HG02884 (cell line): Measurements from ENCODE around the gene DCHS2.

Source experiments
- ATAC-seq: cut with Tn5 transposase; IDR thresholded peaks from one replicate; pipeline ENCODE4 v1.9.1; 2021; ENCODE audit warnings: mild to moderate bottlenecking, moderate library complexity; ENCODE audit not compliant: unreplicated experiment

DCHS2 gene

GRCh38 chr4:154329268-154329868 is 162.2 kb downstream of the DCHS2 start:
- ATAC-seq: no peak

GRCh38 chr4:154328030-154328429 is 163.6 kb downstream of the DCHS2 start:
- no peak for ATAC-seq

- ATAC-seq: no peak
Measured at GRCh38 chr4:154320521-154320920, 171.1 kb downstream of the DCHS2 start.

- ATAC-seq: no peak
Measured at GRCh38 chr4:154319736-154320135, 171.9 kb downstream of the DCHS2 start.

GRCh38 chr4:154317201-154317999 is 174.2 kb downstream of the DCHS2 start:
- no peak for ATAC-seq

GRCh38 chr4:154315741-154316140 is 175.9 kb downstream of the DCHS2 start:
- no peak for ATAC-seq

- no peak for ATAC-seq
Measured at GRCh38 chr4:154314248-154314647, 177.4 kb downstream of the DCHS2 start.

- ATAC-seq: no peak
Measured at GRCh38 chr4:154313004-154313585, 178.5 kb downstream of the DCHS2 start.

GRCh38 chr4:154312246-154312645 is 179.4 kb downstream of the DCHS2 start:
- ATAC-seq: no peak

- ATAC-seq: no peak
Measured at GRCh38 chr4:154310578-154310977, 181.0 kb downstream of the DCHS2 start.

GRCh38 chr4:154308207-154308606 is 183.4 kb downstream of the DCHS2 start:
- no peak for ATAC-seq

- ATAC-seq: no peak
Measured at GRCh38 chr4:154307451-154307850, 184.1 kb downstream of the DCHS2 start.

GRCh38 chr4:154305616-154306015 is 186.0 kb downstream of the DCHS2 start:
- ATAC-seq: no peak

- no peak for ATAC-seq
Measured at GRCh38 chr4:154304679-154305078, 186.9 kb downstream of the DCHS2 start.

- ATAC-seq: no peak
Measured at GRCh38 chr4:154294652-154295350, 196.8 kb downstream of the DCHS2 start.

GRCh38 chr4:154293427-154293826 is 198.2 kb downstream of the DCHS2 start:
- ATAC-seq: no peak

- no peak for ATAC-seq
Measured at GRCh38 chr4:154292589-154292988, 199.0 kb downstream of the DCHS2 start.

GRCh38 chr4:154277172-154277571 is 214.4 kb downstream of the DCHS2 start:
- ATAC-seq: no peak

GRCh38 chr4:154276496-154276895 is 215.1 kb downstream of the DCHS2 start:
- ATAC-seq: no peak

GRCh38 chr4:154254999-154255398 is 236.6 kb downstream of the DCHS2 start:
- no peak for ATAC-seq

GRCh38 chr4:154234576-154234975 is 257.0 kb downstream of the DCHS2 start:
- no peak for ATAC-seq
